Lung microvascular endothelial cell (primary cell): Measurements from ENCODE around the gene OR51A7. TPM values are rescaled to one million over a fixed set of nuclear protein-coding genes. Genes with fewer than 3 reads are reported as not detected.
"Not testable (repeated sequence)": the region's sequence is repeated elsewhere in the genome, so short reads cannot be mapped to it uniquely, and the experiment has no call there.

Experiments used
- DNase-seq, 2 donors: peaks; one replicate each; pipeline versions ENCODE4 v3.0.0 to v3.0.0-alpha.2; 2010; ENCODE audit warnings: low read depth in 2 of 2
- total RNA-seq: library from RNA; depleted of rRNA; stranded (reverse); fragments of >200 nt; gene quantifications from 2 replicates; pipeline ENCODE4 v1.2.1, GENCODE V29; 2014

The OR51A7 gene
- total RNA-seq, 1 donor from 2014 or later = not detected

- no peak for DNase-seq
Measured at GRCh38 chr11:4947505-4947904, 43.9 kb downstream of the OR51A7 start, which contains the start of gene OR51A4. Gene OR51A4 (minus strand): TSS chr11:4947605. CDS start chr11:4947100, 505 bp downstream.

- not testable (repeated sequence) for DNase-seq
Measured at GRCh38 chr11:4955613-4956012, 52.0 kb downstream of the OR51A7 start, which contains the start of gene OR51A2. Gene OR51A2 (minus strand): TSS chr11:4955713. CDS start chr11:4955713, 0 bp downstream.

DNA sequence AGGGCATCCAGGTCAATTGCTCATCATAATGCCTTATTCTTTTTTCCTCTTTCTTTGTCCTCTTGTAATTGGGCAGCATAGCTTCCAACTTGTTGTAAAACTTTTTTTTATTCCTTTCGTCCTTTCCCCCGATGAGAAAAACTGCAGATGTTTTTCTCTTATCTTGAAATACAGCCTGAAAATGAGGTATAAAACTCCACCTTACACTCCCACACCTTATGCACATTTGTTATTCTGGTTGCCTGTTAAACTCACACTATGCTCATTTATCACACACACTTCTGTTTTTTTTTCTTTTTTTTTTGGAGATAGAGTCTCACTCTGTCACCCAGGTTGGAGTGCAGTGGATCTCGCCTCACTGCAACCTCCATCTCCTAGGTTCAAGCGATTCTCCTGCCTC lies 53.8 kb downstream of the OR51A7 start:
- DNase-seq = no peak

Other genes with a start within 250 kb of the OR51A7 start
- gene OR51E2, start 205.9 kb upstream of the OR51A7 start, total RNA-seq = not detected in 2 replicates
- not detected in 2 replicates for gene MMP26, start 199.0 kb upstream of the OR51A7 start, total RNA-seq
- gene OR51F1, start 133.8 kb upstream of the OR51A7 start, total RNA-seq = not detected in 2 replicates
- not detected in 2 replicates for gene OR52R1, start 99.4 kb upstream of the OR51A7 start, total RNA-seq
- gene OR51F2, start 82.5 kb upstream of the OR51A7 start, total RNA-seq = not detected in 2 replicates
- gene OR51S1, start 54.6 kb upstream of the OR51A7 start, total RNA-seq = not detected in 2 replicates
- gene OR51T1, start 21.9 kb upstream of the OR51A7 start, total RNA-seq = not detected in 2 replicates
- gene OR51G2, start 15.6 kb downstream of the OR51A7 start, total RNA-seq = not detected in 2 replicates
- gene OR51G1, start 20.6 kb downstream of the OR51A7 start, total RNA-seq = not detected in 2 replicates
- not detected in 2 replicates for gene OR51A4, start 43.8 kb downstream of the OR51A7 start, total RNA-seq
- not detected in 2 replicates for gene OR51A2, start 51.9 kb downstream of the OR51A7 start, total RNA-seq
- not detected in 2 replicates for gene OR51L1, start 91.1 kb downstream of the OR51A7 start, total RNA-seq
- not detected in 2 replicates for gene OR52J3, start 142.7 kb downstream of the OR51A7 start, total RNA-seq
- not detected in 2 replicates for gene OR52E2, start 155.8 kb downstream of the OR51A7 start, total RNA-seq
- not detected in 2 replicates for gene OR52E1, start 165.8 kb downstream of the OR51A7 start, total RNA-seq
- not detected in 2 replicates for gene OR52A5, start 234.6 kb downstream of the OR51A7 start, total RNA-seq